Endodermal cell (in vitro differentiated cells): ENCODE results near the gene SLC9A3. TPM values are rescaled to one million over a fixed set of nuclear protein-coding genes. Genes with fewer than 3 reads are reported as not detected.

Source experiments
- DNase-seq: peaks from one replicate; pipeline ENCODE4 v3.0.0-alpha.2; 2017
- H3K27ac ChIP-seq: 2 replicates; pipeline ENCODE4 v1.5.1; 2013; ENCODE audit warnings: mild to moderate bottlenecking, low read depth, low read length, moderate library complexity
- H3K27me3 ChIP-seq: 2 replicates; pipeline ENCODE4 v1.6.1; 2013; ENCODE audit warnings: mild to moderate bottlenecking, low read length, moderate library complexity; ENCODE audit not compliant: insufficient read depth, control insufficient read depth, poor library complexity, severe bottlenecking
- H3K36me3 ChIP-seq: 2 replicates; pipeline ENCODE4 v1.7.0; 2013; ENCODE audit warnings: mild to moderate bottlenecking, low read length, moderate library complexity; ENCODE audit not compliant: control insufficient read depth, insufficient read depth
- H3K4me1 ChIP-seq: one replicate; pipeline ENCODE4 v1.7.0; 2013; ENCODE audit warnings: low read length; ENCODE audit not compliant: control insufficient read depth, insufficient read depth
- H3K4me3 ChIP-seq: 2 replicates; pipeline ENCODE4 v1.5.1; 2013; ENCODE audit warnings: mild to moderate bottlenecking, low read length, moderate library complexity
- H3K9ac ChIP-seq: 2 replicates; pipeline ENCODE4 v1.6.1; 2013; ENCODE audit warnings: mild to moderate bottlenecking, low read length, moderate library complexity; ENCODE audit not compliant: poor library complexity, severe bottlenecking; ENCODE audit errors: extremely low read depth
- H3K9me3 ChIP-seq: 2 replicates; pipeline ENCODE4 v1.6.1; 2013; ENCODE audit warnings: mild to moderate bottlenecking, low read length, moderate library complexity; ENCODE audit not compliant: control insufficient read depth
- H3K27ac Mint-ChIP-seq: 2 replicates; pipeline ENCODE4 v1.8.0; 2020; ENCODE audit warnings: mixed read lengths
- H3K27me3 Mint-ChIP-seq: 2 replicates; pipeline ENCODE4 v1.8.0; 2021; ENCODE audit warnings: mild to moderate bottlenecking, mixed read lengths; ENCODE audit not compliant: insufficient read depth
- H3K36me3 Mint-ChIP-seq: 2 replicates; pipeline ENCODE4 v1.8.0; 2020; ENCODE audit warnings: low read depth, mixed read lengths
- H3K4me1 Mint-ChIP-seq: 2 replicates; pipeline ENCODE4 v1.8.0; 2020; ENCODE audit warnings: mixed read lengths
- H3K4me3 Mint-ChIP-seq: 2 replicates; pipeline ENCODE4 v1.8.0; 2020; ENCODE audit warnings: mild to moderate bottlenecking, moderate library complexity, mixed read lengths
- H3K9me3 Mint-ChIP-seq: 2 replicates; pipeline ENCODE4 v1.8.0; 2020; ENCODE audit warnings: mild to moderate bottlenecking, mixed read lengths
- WGBS, 2 experiments: methylation state at CpG; one replicate each; pipeline versions ENCODE4 v1.1.5 to v1.1.7; 2013; ENCODE audit warnings: missing lambda C conversion rate in 2 of 2, mixed read lengths in 1 of 2; ENCODE audit not compliant: insufficient coverage in 1 of 2, insufficient read length in 1 of 2; 5-methylcytosine and 5-hydroxymethylcytosine counted together
- total RNA-seq, 2 donors: library from RNA; stranded (reverse); fragmentation: NEBNext Ultra II Directional in 1 of 2; extraction: Animal tissue kit (Norgen Biotek cat#: 25700) in 1 of 2; gene quantifications; 2 replicates in 1 of 2; 3 replicates in 1 of 2; pipeline ENCODE4 v1.2.1, GENCODE V29; 2021
- TF ChIP-seq, protein P1 (sequence below): fragments of 200-600 bp; sonication (generic); conservative IDR thresholded peaks from 2 replicates; pipeline ENCODE4 v1.5.0; 2021; ENCODE audit warnings: antibody characterized with exemption, mild to moderate bottlenecking

The SLC9A3 gene
- total RNA-seq, 2 donors from 2014 or later, result 1.3 to 1.5 TPM

DNA sequence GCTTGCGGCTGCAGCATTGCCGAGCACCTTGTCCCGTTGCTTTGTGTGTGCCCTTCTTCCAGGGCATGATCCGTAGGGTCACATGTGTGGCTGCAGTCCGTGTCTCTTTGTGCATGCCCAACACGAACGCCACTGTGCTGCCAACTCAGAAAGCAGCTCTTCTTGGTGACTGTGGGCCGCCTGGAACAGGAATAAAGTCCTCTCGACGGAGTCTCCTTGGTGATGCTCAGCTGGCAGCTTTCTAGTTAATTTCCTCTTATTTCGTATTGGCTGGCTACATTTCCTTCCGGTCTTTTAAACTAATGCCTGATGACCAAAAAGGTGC lies 75.5 kb downstream of the SLC9A3 start:
- Mint-ChIP-seq H3K9me3 (peaks cover 6% of the 10 kb centered on the region), H3K36me3 (peaks cover 73% of the 10 kb centered on the region), H3K4me1 (peaks cover 4% of the 10 kb centered on the region), H3K4me3 (no peak overlapping the region), H3K27ac (no peak overlapping the region), H3K27me3 (no peaks in the 10 kb centered on the region)
- 93 to 97% methylated on average over 12 of the region's 12 CpGs for WGBS, 2 experiments
- Histone ChIP-seq H3K36me3 (peaks cover 69% of the 10 kb centered on the region), H3K27ac (no peak overlapping the region), H3K4me1 (peaks cover 4% of the 10 kb centered on the region), H3K9me3 (peaks cover 13% of the 10 kb centered on the region), H3K9ac (no peak overlapping the region), H3K27me3 (no peaks in the 10 kb centered on the region), H3K4me3 (no peak overlapping the region)
- TF ChIP-seq, protein P1, sequence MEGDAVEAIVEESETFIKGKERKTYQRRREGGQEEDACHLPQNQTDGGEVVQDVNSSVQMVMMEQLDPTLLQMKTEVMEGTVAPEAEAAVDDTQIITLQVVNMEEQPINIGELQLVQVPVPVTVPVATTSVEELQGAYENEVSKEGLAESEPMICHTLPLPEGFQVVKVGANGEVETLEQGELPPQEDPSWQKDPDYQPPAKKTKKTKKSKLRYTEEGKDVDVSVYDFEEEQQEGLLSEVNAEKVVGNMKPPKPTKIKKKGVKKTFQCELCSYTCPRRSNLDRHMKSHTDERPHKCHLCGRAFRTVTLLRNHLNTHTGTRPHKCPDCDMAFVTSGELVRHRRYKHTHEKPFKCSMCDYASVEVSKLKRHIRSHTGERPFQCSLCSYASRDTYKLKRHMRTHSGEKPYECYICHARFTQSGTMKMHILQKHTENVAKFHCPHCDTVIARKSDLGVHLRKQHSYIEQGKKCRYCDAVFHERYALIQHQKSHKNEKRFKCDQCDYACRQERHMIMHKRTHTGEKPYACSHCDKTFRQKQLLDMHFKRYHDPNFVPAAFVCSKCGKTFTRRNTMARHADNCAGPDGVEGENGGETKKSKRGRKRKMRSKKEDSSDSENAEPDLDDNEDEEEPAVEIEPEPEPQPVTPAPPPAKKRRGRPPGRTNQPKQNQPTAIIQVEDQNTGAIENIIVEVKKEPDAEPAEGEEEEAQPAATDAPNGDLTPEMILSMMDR, result no peak
- DNase-seq, result no peak

- Histone ChIP-seq H3K27me3 (no peaks in the 10 kb centered on the region), H3K27ac (no peak overlapping the region), H3K36me3 (peaks cover 63% of the 10 kb centered on the region), H3K4me1 (peaks cover 6% of the 10 kb centered on the region), H3K9me3 (peaks cover 13% of the 10 kb centered on the region), H3K9ac (no peak overlapping the region), H3K4me3 (no peak overlapping the region)
- H3K36me3 Mint-ChIP-seq, result peaks cover 68% of the 10 kb centered on the region
- H3K9me3 Mint-ChIP-seq, result peaks cover 6% of the 10 kb centered on the region
- no peaks in the 10 kb centered on the region for H3K27me3 Mint-ChIP-seq
- TF ChIP-seq, protein P1, result no peak
- peaks cover 4% of the 10 kb centered on the region for H3K4me1 Mint-ChIP-seq
- DNase-seq, result peak; percentile 29
- no peak overlapping the region for H3K4me3 Mint-ChIP-seq
- no peak overlapping the region for H3K27ac Mint-ChIP-seq
- WGBS, 2 experiments, result 95 to 99% methylated on average over 18 to 21 of the region's 21 CpGs
These were observed 76.0 kb downstream of the SLC9A3 start for GRCh38 chr5:448061-448765.

- TF ChIP-seq, protein P1, result no peak
- H3K9me3 Mint-ChIP-seq, result peaks cover 6% of the 10 kb centered on the region
- WGBS, 2 experiments, result 94 to 97% methylated on average over 13 to 21 of the region's 21 CpGs
These were observed 76.7 kb downstream of the SLC9A3 start for GRCh38 chr5:447501-447900.

More at GRCh38 chr5:447501-447900, 76.7 kb downstream of the SLC9A3 start:
- no peak overlapping the region for H3K4me3 Mint-ChIP-seq
- H3K27ac ChIP-seq, result no peak overlapping the region
- H3K9ac ChIP-seq, result no peak overlapping the region
- H3K4me3 ChIP-seq, result no peak overlapping the region
- no peaks in the 10 kb centered on the region for H3K27me3 ChIP-seq
- peaks cover 56% of the 10 kb centered on the region for H3K36me3 ChIP-seq
- H3K9me3 ChIP-seq, result peaks cover 13% of the 10 kb centered on the region
- peaks cover 4% of the 10 kb centered on the region for H3K4me1 Mint-ChIP-seq
- DNase-seq, result peak; percentile 13
- H3K27ac Mint-ChIP-seq, result no peak overlapping the region
- H3K36me3 Mint-ChIP-seq, result peaks cover 61% of the 10 kb centered on the region
- H3K4me1 ChIP-seq, result peaks cover 6% of the 10 kb centered on the region
- no peaks in the 10 kb centered on the region for H3K27me3 Mint-ChIP-seq
